ENCODE data around the gene CBL. TPM values are rescaled to one million over a fixed set of nuclear protein-coding genes. Genes with fewer than 3 reads are reported as not detected.

CBL gene
- total RNA-seq, 1 experiment from 2014 or later = 35.5 TPM

DNA sequence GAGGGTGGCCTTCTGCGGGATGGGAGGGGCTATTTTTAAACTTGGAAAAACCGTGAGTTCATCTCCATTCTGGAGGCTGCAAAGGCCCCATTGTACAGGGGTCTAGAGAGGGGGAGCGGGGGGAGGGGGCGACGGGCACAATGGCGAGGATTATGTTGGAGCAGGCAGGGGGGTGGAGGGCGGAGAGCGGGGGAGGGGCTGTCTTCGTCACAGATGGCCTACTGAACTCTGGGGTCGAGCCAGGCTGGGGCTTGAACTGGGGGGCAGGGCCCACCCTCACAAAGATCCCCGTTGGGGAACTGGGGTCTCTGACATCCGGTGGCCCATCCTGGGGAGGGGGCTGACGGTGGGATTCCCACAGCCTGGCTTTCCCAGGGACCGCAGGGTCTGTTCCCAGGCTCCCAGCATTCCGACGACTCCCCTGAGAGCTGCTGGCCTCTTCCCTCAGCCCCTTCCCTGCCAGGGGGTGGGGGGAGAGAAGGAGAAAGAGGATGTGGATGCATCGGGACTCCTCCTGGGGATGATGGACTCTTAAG lies 114.2 kb downstream of the CBL start:
- no peak overlapping the region for H3K4me3 Mint-ChIP-seq (ENCODE audit: unreplicated experiment)
- DNase-seq (ENCODE audit: unreplicated experiment) = no peak
- H3K36me3 Mint-ChIP-seq (ENCODE audit: insufficient read depth, unreplicated experiment) = no peaks in the 10 kb centered on the region
- intact Hi-C loops (cut with micrococcal nuclease) = no loop called here
- no TSS peak for BruUV-seq (replicated peaks)
- TF ChIP-seq, protein P1, sequence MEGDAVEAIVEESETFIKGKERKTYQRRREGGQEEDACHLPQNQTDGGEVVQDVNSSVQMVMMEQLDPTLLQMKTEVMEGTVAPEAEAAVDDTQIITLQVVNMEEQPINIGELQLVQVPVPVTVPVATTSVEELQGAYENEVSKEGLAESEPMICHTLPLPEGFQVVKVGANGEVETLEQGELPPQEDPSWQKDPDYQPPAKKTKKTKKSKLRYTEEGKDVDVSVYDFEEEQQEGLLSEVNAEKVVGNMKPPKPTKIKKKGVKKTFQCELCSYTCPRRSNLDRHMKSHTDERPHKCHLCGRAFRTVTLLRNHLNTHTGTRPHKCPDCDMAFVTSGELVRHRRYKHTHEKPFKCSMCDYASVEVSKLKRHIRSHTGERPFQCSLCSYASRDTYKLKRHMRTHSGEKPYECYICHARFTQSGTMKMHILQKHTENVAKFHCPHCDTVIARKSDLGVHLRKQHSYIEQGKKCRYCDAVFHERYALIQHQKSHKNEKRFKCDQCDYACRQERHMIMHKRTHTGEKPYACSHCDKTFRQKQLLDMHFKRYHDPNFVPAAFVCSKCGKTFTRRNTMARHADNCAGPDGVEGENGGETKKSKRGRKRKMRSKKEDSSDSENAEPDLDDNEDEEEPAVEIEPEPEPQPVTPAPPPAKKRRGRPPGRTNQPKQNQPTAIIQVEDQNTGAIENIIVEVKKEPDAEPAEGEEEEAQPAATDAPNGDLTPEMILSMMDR (IDR thresholded peaks at IDR 0.05; ENCODE audit: unreplicated experiment) = no peak
- ChIA-PET POLR2A (interaction anchor here (0.7 to 1.3 kb wide), 5 partner anchors 18 to 116 kb away, joined by 3 to 4 read pairs (median 3); no protein-coding TSS in a partner anchor), CTCF (interaction anchor here (0.6 to 6.8 kb wide), 6 partner anchors 36 to 1280 kb away, joined by 3 to 97 read pairs (median 3); no protein-coding TSS in a partner anchor)
- H3K27ac Mint-ChIP-seq (ENCODE audit: low read depth, unreplicated experiment) = no peak overlapping the region
- H3K27me3 Mint-ChIP-seq (ENCODE audit: insufficient read depth, unreplicated experiment) = no peaks in the 10 kb centered on the region
- H3K9me3 Mint-ChIP-seq (ENCODE audit: unreplicated experiment) = no peaks in the 10 kb centered on the region
- peaks cover 14% of the 10 kb centered on the region for H3K4me1 Mint-ChIP-seq (ENCODE audit: insufficient read depth, unreplicated experiment)

DNA sequence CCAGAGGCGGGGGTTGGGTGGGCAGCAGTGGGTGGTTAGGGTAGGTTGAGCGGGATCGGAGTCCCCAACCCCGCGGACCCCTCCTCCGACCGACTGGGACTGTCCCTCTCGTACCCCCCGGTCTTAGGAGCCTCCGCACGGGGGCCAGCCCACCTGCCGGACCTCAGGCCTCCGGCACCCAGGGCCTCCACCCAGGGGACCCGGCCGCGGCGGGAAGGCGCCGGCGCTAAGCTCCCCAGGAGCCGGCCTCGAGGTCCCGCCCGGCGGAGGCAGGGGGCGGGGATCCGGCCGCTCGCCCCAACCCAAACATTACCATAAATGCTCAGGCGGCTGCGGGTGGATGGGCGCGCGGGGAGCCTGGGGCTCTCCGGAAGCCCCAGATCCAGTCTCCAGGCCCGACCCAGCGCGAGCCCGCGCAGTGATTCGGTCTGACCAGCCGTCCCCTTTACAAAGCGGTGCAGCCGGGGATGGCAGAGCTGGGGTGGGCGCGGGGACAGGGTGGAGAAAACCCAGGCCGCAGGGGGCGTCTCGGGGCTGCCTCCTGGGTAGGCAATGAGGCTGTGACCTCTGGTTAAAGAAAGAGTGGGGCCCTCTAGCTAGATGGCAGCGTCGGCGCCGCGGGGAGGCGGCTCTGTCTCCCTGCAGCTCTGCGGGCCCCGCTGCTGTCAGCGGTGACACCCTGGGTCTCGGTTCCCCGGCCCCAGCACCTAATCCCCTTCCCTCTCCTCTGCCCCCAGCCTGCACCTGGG lies 114.8 kb downstream of the CBL start:
- no peaks in the 10 kb centered on the region for H3K9me3 Mint-ChIP-seq (ENCODE audit: unreplicated experiment)
- H3K27me3 Mint-ChIP-seq (ENCODE audit: insufficient read depth, unreplicated experiment) = no peaks in the 10 kb centered on the region
- no TSS peak for BruUV-seq (replicated peaks)
- TF ChIP-seq, protein P1 (IDR thresholded peaks at IDR 0.05; ENCODE audit: unreplicated experiment) = no peak
- peaks cover 14% of the 10 kb centered on the region for H3K4me1 Mint-ChIP-seq (ENCODE audit: insufficient read depth, unreplicated experiment)
- DNase-seq (ENCODE audit: unreplicated experiment) = peak; percentile 59
- ChIA-PET POLR2A (interaction anchor here (0.7 to 1.3 kb wide), 7 partner anchors 13 to 408 kb away, joined by 3 to 4 read pairs (median 3); partner anchors contain the start of genes NECTIN1 and RNF26), CTCF (interaction anchor here (0.6 to 6.8 kb wide), 18 partner anchors 13 to 1280 kb away, joined by 3 to 97 read pairs (median 3); partner anchors contain the start of gene USP2)
- H3K27ac Mint-ChIP-seq (ENCODE audit: low read depth, unreplicated experiment) = peak overlapping the region; percentile 35
- intact Hi-C loops (cut with micrococcal nuclease) = loop anchor here (1.0 kb wide), 1 partner anchor 153 kb away; no protein-coding TSS in a partner anchor
- H3K36me3 Mint-ChIP-seq (ENCODE audit: insufficient read depth, unreplicated experiment) = no peaks in the 10 kb centered on the region
- H3K4me3 Mint-ChIP-seq (ENCODE audit: unreplicated experiment) = peak overlapping the region; percentile 53

DNA sequence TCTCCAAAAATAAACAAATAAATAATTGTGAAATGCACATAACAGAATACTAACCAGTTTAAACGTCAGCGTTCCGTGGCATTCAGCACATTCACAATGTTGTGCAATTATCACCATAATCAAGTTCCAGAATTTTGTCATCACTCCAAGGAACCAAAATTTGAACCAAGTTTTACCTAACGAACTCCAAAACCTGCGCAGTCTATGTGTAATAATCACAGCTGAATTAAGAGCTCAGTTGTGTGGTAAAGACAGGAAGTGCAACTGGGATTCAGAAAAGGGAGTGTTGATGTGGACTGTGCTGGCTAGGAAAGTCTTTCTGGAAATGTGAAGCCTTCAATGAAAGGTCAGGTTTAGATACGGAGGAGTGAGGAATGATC lies 116.2 kb downstream of the CBL start:
- no peaks in the 10 kb centered on the region for H3K27me3 Mint-ChIP-seq (ENCODE audit: insufficient read depth, unreplicated experiment)
- intact Hi-C loops (cut with micrococcal nuclease) = loop anchor here (2.0 kb wide), 1 partner anchor 178 kb away; no protein-coding TSS in a partner anchor
- no TSS peak for BruUV-seq (replicated peaks)
- CTCF ChIA-PET = interaction anchor here (0.5 to 6.8 kb wide), 20 partner anchors 9 to 260 kb away, joined by 3 to 97 read pairs (median 4); partner anchors contain the start of genes C1QTNF5, CBL and USP2
- no peaks in the 10 kb centered on the region for H3K9me3 Mint-ChIP-seq (ENCODE audit: unreplicated experiment)
- DNase-seq (ENCODE audit: unreplicated experiment) = no peak
- H3K4me3 Mint-ChIP-seq (ENCODE audit: unreplicated experiment) = no peak overlapping the region
- POLR2A ChIA-PET = interaction anchor here (1.1 to 1.2 kb wide), 2 partner anchors 39 to 227 kb away, joined by 3 to 5 read pairs; a partner anchor contains a TSS
- TF ChIP-seq, protein P1 (IDR thresholded peaks at IDR 0.05; ENCODE audit: unreplicated experiment) = no peak
- H3K4me1 Mint-ChIP-seq (ENCODE audit: insufficient read depth, unreplicated experiment) = peaks cover 14% of the 10 kb centered on the region
- H3K27ac Mint-ChIP-seq (ENCODE audit: low read depth, unreplicated experiment) = no peak overlapping the region
- H3K36me3 Mint-ChIP-seq (ENCODE audit: insufficient read depth, unreplicated experiment) = no peaks in the 10 kb centered on the region

Data from MCF 10A (cell line).